SU-DHL-6 (cell line): ENCODE results near the gene TAX1BP3.

Experiments
- EZH2phosphoT487 ChIP-seq: fragments of 200-600 bp; sonication (generic), shearing (Covaris generic); conservative IDR thresholded peaks from 2 replicates; pipeline ENCODE4 v1.6.1; 2018; ENCODE audit warnings: mild to moderate bottlenecking, antibody characterized with exemption, low read length, moderate library complexity, mixed read lengths
- TF ChIP-seq, protein P1 (sequence below): fragments of 200-600 bp; sonication (generic); IDR thresholded peaks from one replicate; pipeline ENCODE4 v1.5.1; 2017; ENCODE audit warnings: antibody characterized with exemption, mild to moderate bottlenecking, low read length, moderate library complexity; ENCODE audit not compliant: insufficient read depth, poor library complexity, severe bottlenecking

- TF ChIP-seq, protein P1, sequence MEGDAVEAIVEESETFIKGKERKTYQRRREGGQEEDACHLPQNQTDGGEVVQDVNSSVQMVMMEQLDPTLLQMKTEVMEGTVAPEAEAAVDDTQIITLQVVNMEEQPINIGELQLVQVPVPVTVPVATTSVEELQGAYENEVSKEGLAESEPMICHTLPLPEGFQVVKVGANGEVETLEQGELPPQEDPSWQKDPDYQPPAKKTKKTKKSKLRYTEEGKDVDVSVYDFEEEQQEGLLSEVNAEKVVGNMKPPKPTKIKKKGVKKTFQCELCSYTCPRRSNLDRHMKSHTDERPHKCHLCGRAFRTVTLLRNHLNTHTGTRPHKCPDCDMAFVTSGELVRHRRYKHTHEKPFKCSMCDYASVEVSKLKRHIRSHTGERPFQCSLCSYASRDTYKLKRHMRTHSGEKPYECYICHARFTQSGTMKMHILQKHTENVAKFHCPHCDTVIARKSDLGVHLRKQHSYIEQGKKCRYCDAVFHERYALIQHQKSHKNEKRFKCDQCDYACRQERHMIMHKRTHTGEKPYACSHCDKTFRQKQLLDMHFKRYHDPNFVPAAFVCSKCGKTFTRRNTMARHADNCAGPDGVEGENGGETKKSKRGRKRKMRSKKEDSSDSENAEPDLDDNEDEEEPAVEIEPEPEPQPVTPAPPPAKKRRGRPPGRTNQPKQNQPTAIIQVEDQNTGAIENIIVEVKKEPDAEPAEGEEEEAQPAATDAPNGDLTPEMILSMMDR: no peak
- TF ChIP-seq EZH2phosphoT487: no peak
Measured at GRCh38 chr17:3692346-3692745, 24.0 kb upstream of the TAX1BP3 start.
